Endothelial cell (in vitro differentiated cells): ENCODE results near the gene ASMTL. TPM values are rescaled to one million over a fixed set of nuclear protein-coding genes. Genes with fewer than 3 reads are reported as not detected.
"Not testable (repeated sequence)": the region's sequence is repeated elsewhere in the genome, so short reads cannot be mapped to it uniquely, and the experiment has no call there.

Source experiments
- DNase-seq: peaks from one replicate; pipeline ENCODE4 v3.0.0; 2021; ENCODE audit warnings: low spot score
- H3K27ac Mint-ChIP-seq: one replicate; pipeline ENCODE4 v1.8.0; 2021; ENCODE audit warnings: mixed read lengths, inconsistent platforms; ENCODE audit not compliant: unreplicated experiment
- H3K27me3 Mint-ChIP-seq: one replicate; pipeline ENCODE4 v1.8.0; 2021; ENCODE audit warnings: mild to moderate bottlenecking, moderate library complexity, mixed read lengths, inconsistent platforms; ENCODE audit not compliant: unreplicated experiment
- H3K36me3 Mint-ChIP-seq: one replicate; pipeline ENCODE4 v1.8.0; 2021; ENCODE audit warnings: mild to moderate bottlenecking, low read depth, mixed read lengths, inconsistent platforms; ENCODE audit not compliant: unreplicated experiment
- H3K4me1 Mint-ChIP-seq: one replicate; pipeline ENCODE4 v1.8.0; 2021; ENCODE audit warnings: mild to moderate bottlenecking, mixed read lengths, inconsistent platforms; ENCODE audit not compliant: unreplicated experiment
- H3K4me3 Mint-ChIP-seq: one replicate; pipeline ENCODE4 v1.8.0; 2021; ENCODE audit warnings: mild to moderate bottlenecking, mixed read lengths, inconsistent platforms; ENCODE audit not compliant: unreplicated experiment
- H3K9me3 Mint-ChIP-seq: one replicate; pipeline ENCODE4 v1.8.0; 2021; ENCODE audit warnings: mixed read lengths, inconsistent platforms; ENCODE audit not compliant: unreplicated experiment
- CTCF ChIP-seq: fragments of 200-600 bp; sonication (generic); IDR thresholded peaks from one replicate; pipeline ENCODE4 v1.5.0; 2021; ENCODE audit warnings: antibody characterized with exemption; ENCODE audit not compliant: unreplicated experiment
- total RNA-seq: library from RNA; stranded (reverse); fragmentation: NEBNext Ultra II Directional; extraction: Animal tissue kit (Norgen Biotek cat#: 25700); gene quantifications from one replicate; pipeline ENCODE4 v1.2.1, GENCODE V29; 2021; ENCODE audit not compliant: unreplicated experiment

ASMTL gene
- total RNA-seq, 1 donor from 2014 or later = 25.8 TPM

GRCh38 chrX:1416965-1417760 is 35.5 kb downstream of the ASMTL start:
- TF ChIP-seq CTCF = no peak
- peaks cover 37% of the 10 kb centered on the region for H3K27me3 Mint-ChIP-seq
- H3K4me3 Mint-ChIP-seq = no peak overlapping the region
- H3K36me3 Mint-ChIP-seq = peaks cover 30% of the 10 kb centered on the region
- peaks cover 8% of the 10 kb centered on the region for H3K9me3 Mint-ChIP-seq
- no peak for DNase-seq
- no peak overlapping the region for H3K27ac Mint-ChIP-seq
- H3K4me1 Mint-ChIP-seq = no peaks in the 10 kb centered on the region

GRCh38 chrX:1416327-1416784 is 36.4 kb downstream of the ASMTL start:
- Mint-ChIP-seq H3K27ac (no peak overlapping the region), H3K9me3 (peaks cover 3% of the 10 kb centered on the region), H3K27me3 (peaks cover 31% of the 10 kb centered on the region), H3K4me1 (no peaks in the 10 kb centered on the region), H3K36me3 (peaks cover 24% of the 10 kb centered on the region), H3K4me3 (no peak overlapping the region)
- DNase-seq = no peak
- no peak for TF ChIP-seq CTCF

GRCh38 chrX:1412551-1413161 is 40.1 kb downstream of the ASMTL start:
- TF ChIP-seq CTCF = no peak
- Mint-ChIP-seq H3K4me1 (no peaks in the 10 kb centered on the region), H3K4me3 (peak overlapping the region; percentile 21), H3K27me3 (peaks cover 12% of the 10 kb centered on the region), H3K27ac (no peak overlapping the region), H3K36me3 (peaks cover 17% of the 10 kb centered on the region), H3K9me3 (no peaks in the 10 kb centered on the region)
- DNase-seq = no peak

GRCh38 chrX:1411326-1411725 is 41.4 kb downstream of the ASMTL start:
- no peak for TF ChIP-seq CTCF
- no peak for DNase-seq
- H3K27me3 Mint-ChIP-seq = peaks cover 12% of the 10 kb centered on the region
- no peaks in the 10 kb centered on the region for H3K9me3 Mint-ChIP-seq
- H3K36me3 Mint-ChIP-seq = peaks cover 17% of the 10 kb centered on the region
- no peaks in the 10 kb centered on the region for H3K4me1 Mint-ChIP-seq
- H3K27ac Mint-ChIP-seq = no peak overlapping the region
- H3K4me3 Mint-ChIP-seq = no peak overlapping the region

GRCh38 chrX:1407035-1407434 is 45.7 kb downstream of the ASMTL start:
- H3K36me3 Mint-ChIP-seq = peaks cover 5% of the 10 kb centered on the region
- no peak for TF ChIP-seq CTCF
- peaks cover 1% of the 10 kb centered on the region for H3K27me3 Mint-ChIP-seq
- DNase-seq = no peak
- H3K4me3 Mint-ChIP-seq = no peak overlapping the region
- H3K27ac Mint-ChIP-seq = no peak overlapping the region
- no peaks in the 10 kb centered on the region for H3K4me1 Mint-ChIP-seq
- no peaks in the 10 kb centered on the region for H3K9me3 Mint-ChIP-seq

GRCh38 chrX:1405769-1406168 is 46.9 kb downstream of the ASMTL start:
- DNase-seq, H3K27me3 Mint-ChIP-seq, H3K4me1 Mint-ChIP-seq, H3K36me3 Mint-ChIP-seq, H3K4me3 Mint-ChIP-seq, H3K27ac Mint-ChIP-seq, H3K9me3 Mint-ChIP-seq: not testable (repeated sequence)

- not testable (repeated sequence) for H3K4me1 Mint-ChIP-seq
These were observed 48.8 kb downstream of the ASMTL start for GRCh38 chrX:1403867-1404266.

More at GRCh38 chrX:1403867-1404266, 48.8 kb downstream of the ASMTL start:
- not testable (repeated sequence) for H3K4me3 Mint-ChIP-seq, H3K27ac Mint-ChIP-seq, DNase-seq, H3K36me3 Mint-ChIP-seq, H3K27me3 Mint-ChIP-seq, H3K9me3 Mint-ChIP-seq
